Panc1 (cell line): ENCODE results near the gene PLB1. TPM values are rescaled to one million over a fixed set of nuclear protein-coding genes. Genes with fewer than 3 reads are reported as not detected.

ENCODE experiments used
- ATAC-seq: fragments of 200-7000 bp; cut with Tn5 transposase; 2 replicates; pipeline ENCODE4 v1.9.1; 2020; ENCODE audit warnings: mild to moderate bottlenecking, moderate library complexity
- BruUV-seq: library from RNA; stranded (reverse); fragments of 400-500 nt; replicated peaks from 2 replicates; lab custom pipeline; 2021; lab: Mats Ljungman, UMichigan
- CTCF ChIA-PET: fragments of 300-600 bp; sonication (Branson Sonifier 250); formaldehyde crosslinking; loops from one replicate; lab custom pipeline; 2022; ENCODE audit warnings: antibody characterized with exemption; lab: Charles Lee
- POLR2A ChIA-PET: fragments of 300-600 bp; sonication (Branson Sonifier 250); formaldehyde crosslinking; loops from one replicate; lab custom pipeline; 2022; ENCODE audit warnings: antibody characterized with exemption; lab: Charles Lee
- DNase-seq: peaks from one replicate; pipeline ENCODE4 v3.0.0-alpha.2; 2010; ENCODE audit warnings: low read depth, low spot score
- H3K27ac ChIP-seq: 2 replicates; pipeline ENCODE4 v1.5.1; 2011; ENCODE audit warnings: mild to moderate bottlenecking, low read length, inconsistent platforms
- H3K27me3 ChIP-seq: fragments of 200-500 bp; sonication (Bioruptor generic); 2 replicates; pipeline ENCODE4 v1.6.0; 2014; ENCODE audit warnings: low read length, inconsistent platforms; ENCODE audit not compliant: control insufficient read depth, insufficient read depth
- H3K36me3 ChIP-seq: fragments of 200-500 bp; sonication (Bioruptor generic); 2 replicates; pipeline ENCODE4 v1.5.1; 2014; ENCODE audit warnings: inconsistent platforms, mild to moderate bottlenecking, low read length, moderate library complexity; ENCODE audit not compliant: control insufficient read depth, insufficient read depth
- H3K4me1 ChIP-seq: 2 replicates; pipeline ENCODE4 v1.5.1; 2011; ENCODE audit warnings: inconsistent platforms, mild to moderate bottlenecking, low read length, moderate library complexity; ENCODE audit not compliant: control insufficient read depth, insufficient read depth
- H3K4me3 ChIP-seq, 2 experiments: 2 replicates each; pipeline ENCODE4 v1.5.1; 2011 to 2012; ENCODE audit warnings: low read depth in 2 of 2, low read length in 2 of 2, mild to moderate bottlenecking in 2 of 2, inconsistent platforms in 1 of 2, moderate library complexity in 1 of 2
- H3K9me3 ChIP-seq: fragments of 200-500 bp; sonication (Bioruptor generic); 2 replicates; pipeline ENCODE4 v1.5.1; 2014; ENCODE audit warnings: low read depth, mild to moderate bottlenecking, inconsistent platforms, low read length, moderate library complexity; ENCODE audit not compliant: control insufficient read depth, insufficient read depth
- POLR2AphosphoS5 ChIP-seq: IDR thresholded peaks from 2 replicates; pipeline ENCODE4 v1.6.1; 2012; ENCODE audit warnings: mild to moderate bottlenecking, low read depth, low read length, moderate library complexity
- REST ChIP-seq, 2 experiments: IDR thresholded peaks; 2 replicates each; pipeline ENCODE4 v1.6.1; 2011 to 2012; ENCODE audit warnings: low read depth in 2 of 2, control low read depth in 1 of 2, low read length in 1 of 2, mild to moderate bottlenecking in 1 of 2, moderate library complexity in 1 of 2; ENCODE audit not compliant: insufficient read depth in 1 of 2
- SIN3A ChIP-seq: IDR thresholded peaks from 2 replicates; pipeline ENCODE4 v1.6.1; 2012; ENCODE audit warnings: low read depth, mild to moderate bottlenecking, low read length, moderate library complexity, borderline replicate concordance; ENCODE audit not compliant: insufficient read depth
- TCF7L2 ChIP-seq: IDR thresholded peaks from 2 replicates; pipeline ENCODE4 v1.6.1; 2011; ENCODE audit warnings: mild to moderate bottlenecking, low read depth, low read length, inconsistent platforms
- in situ Hi-C: cut with HindIII; loops from 2 replicates; pipeline ENCODE4 v1.10.0; 2016; ENCODE audit warnings: low sequenced_read_pairs, low pct_unique_long_range_greater_than_20kb
- intact Hi-C: fragments of 100-400 bp; cut with micrococcal nuclease; formaldehyde crosslinking; loops from one replicate; pipeline ENCODE4 v1.10.0; 2022; ENCODE audit not compliant: unreplicated experiment
- total RNA-seq: library from RNA; stranded (reverse); gene quantifications from one replicate; pipeline ENCODE4 v1.2.1, GENCODE V29; 2021; ENCODE audit not compliant: unreplicated experiment
- TF ChIP-seq, protein P1 (sequence below): fragments of 450-650 bp; IDR thresholded peaks from 2 replicates; pipeline ENCODE4 v1.5.1; 2017; ENCODE audit warnings: mild to moderate bottlenecking

PLB1 gene
- total RNA-seq, 1 experiment from 2014 or later: 0.80 TPM

DNA sequence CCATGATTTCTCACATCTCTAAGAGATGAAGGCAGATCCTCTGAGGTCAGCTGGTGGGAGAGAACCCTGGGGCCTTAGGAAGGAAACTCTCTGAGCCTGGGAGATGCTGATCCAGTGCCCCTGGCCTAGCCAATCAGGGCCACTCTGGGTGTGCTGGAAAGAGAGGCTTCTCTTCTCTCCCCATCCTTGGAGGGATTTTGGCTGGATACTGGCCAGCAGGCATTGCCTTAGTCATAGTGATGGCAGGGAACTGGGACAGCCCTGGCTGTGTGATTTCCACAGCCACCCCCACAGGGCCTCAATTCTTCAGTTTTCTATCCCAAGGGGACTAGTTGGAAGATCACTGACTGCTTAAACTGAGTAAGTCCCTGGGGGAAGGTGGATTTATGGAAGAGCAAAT, 26.6 kb upstream of the PLB1 start:
- no TSS peak for BruUV-seq
- DNase-seq: no peak
- TF ChIP-seq, protein P1, sequence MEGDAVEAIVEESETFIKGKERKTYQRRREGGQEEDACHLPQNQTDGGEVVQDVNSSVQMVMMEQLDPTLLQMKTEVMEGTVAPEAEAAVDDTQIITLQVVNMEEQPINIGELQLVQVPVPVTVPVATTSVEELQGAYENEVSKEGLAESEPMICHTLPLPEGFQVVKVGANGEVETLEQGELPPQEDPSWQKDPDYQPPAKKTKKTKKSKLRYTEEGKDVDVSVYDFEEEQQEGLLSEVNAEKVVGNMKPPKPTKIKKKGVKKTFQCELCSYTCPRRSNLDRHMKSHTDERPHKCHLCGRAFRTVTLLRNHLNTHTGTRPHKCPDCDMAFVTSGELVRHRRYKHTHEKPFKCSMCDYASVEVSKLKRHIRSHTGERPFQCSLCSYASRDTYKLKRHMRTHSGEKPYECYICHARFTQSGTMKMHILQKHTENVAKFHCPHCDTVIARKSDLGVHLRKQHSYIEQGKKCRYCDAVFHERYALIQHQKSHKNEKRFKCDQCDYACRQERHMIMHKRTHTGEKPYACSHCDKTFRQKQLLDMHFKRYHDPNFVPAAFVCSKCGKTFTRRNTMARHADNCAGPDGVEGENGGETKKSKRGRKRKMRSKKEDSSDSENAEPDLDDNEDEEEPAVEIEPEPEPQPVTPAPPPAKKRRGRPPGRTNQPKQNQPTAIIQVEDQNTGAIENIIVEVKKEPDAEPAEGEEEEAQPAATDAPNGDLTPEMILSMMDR: no peak
- no peak for TF ChIP-seq SIN3A
- TF ChIP-seq POLR2AphosphoS5: no peak
- TF ChIP-seq TCF7L2: no peak
- TF ChIP-seq REST (IDR thresholded peaks at IDR 0.05; ENCODE audit: insufficient read depth in 1 of 2, low read depth in 2 of 2, low read length in 1 of 2): no peak
- Histone ChIP-seq H3K4me3 (no peak overlapping the region), H3K4me1 (no peaks in the 10 kb centered on the region), H3K27me3 (no peaks in the 10 kb centered on the region), H3K27ac (no peak overlapping the region), H3K36me3 (no peaks in the 10 kb centered on the region), H3K9me3 (no peaks in the 10 kb centered on the region)
- CTCF ChIA-PET: no interaction called here
- POLR2A ChIA-PET: no interaction called here
- intact Hi-C loops: no loop called here
- no peak for ATAC-seq
- in situ Hi-C loops: no loop called here

- no peak for DNase-seq
- in situ Hi-C loops (no loop called here), intact Hi-C loops (no loop called here)
- ChIA-PET POLR2A (no interaction called here), CTCF (interaction anchor here (0.6 kb wide), 1 partner anchor 18 kb away, joined by 3 read pairs; no protein-coding TSS in a partner anchor)
- no peak for ATAC-seq
- Histone ChIP-seq H3K4me1 (no peaks in the 10 kb centered on the region), H3K4me3 (no peak overlapping the region), H3K9me3 (no peaks in the 10 kb centered on the region), H3K36me3 (no peaks in the 10 kb centered on the region), H3K27ac (no peak overlapping the region), H3K27me3 (no peaks in the 10 kb centered on the region)
- no TSS peak for BruUV-seq
- TF ChIP-seq, protein P1: no peak
- no peak for TF ChIP-seq POLR2AphosphoS5
- TF ChIP-seq SIN3A: no peak
- TF ChIP-seq REST (IDR thresholded peaks at IDR 0.05; ENCODE audit: insufficient read depth in 1 of 2, low read depth in 2 of 2, low read length in 1 of 2): no peak
- no peak for TF ChIP-seq TCF7L2
These were observed 25.8 kb upstream of the PLB1 start for GRCh38 chr2:28469947-28470535.
